Measurements from ENCODE around the gene RBM26.

DNA sequence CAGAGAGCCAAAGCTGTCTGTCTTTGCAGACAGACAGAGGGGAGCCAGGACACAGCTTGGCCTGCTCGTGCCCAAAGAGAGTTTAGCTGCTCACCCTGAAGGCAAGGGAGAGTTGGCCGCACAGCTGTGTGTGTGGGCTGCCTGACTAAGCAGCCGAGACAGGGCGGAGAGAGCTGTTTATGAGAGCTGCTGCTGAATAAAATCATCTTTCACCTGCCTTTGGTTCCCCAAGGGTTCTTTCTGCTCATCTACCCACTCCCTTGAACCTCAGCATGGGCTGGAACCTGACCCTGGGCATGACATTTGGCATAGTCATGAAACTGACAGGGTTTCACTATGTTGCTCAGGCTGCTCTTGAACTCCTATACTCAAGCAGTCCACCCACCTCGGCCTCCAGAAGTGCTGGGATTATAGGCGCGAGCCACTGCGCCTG is 98.2 kb downstream of the RBM26 start:
- no peak for TF ChIP-seq GATA2 (IDR thresholded peaks at IDR 0.05; ENCODE audit: low read depth, low read length)
- TF ChIP-seq GATA3 (IDR thresholded peaks at IDR 0.05; ENCODE audit: low read depth, low read length), result no peak
